GM21529 (cell line): ENCODE results near the gene ADAM12.

Experiments
- ATAC-seq: cut with Tn5 transposase; IDR thresholded peaks from one replicate; pipeline ENCODE4 v1.9.1; 2021; ENCODE audit not compliant: unreplicated experiment

The ADAM12 gene

GRCh38 chr10:126155528-126155927 lies 232.7 kb downstream of the ADAM12 start:
- ATAC-seq, result no peak

GRCh38 chr10:126153711-126154628 lies 234.3 kb downstream of the ADAM12 start:
- ATAC-seq, result no peak

GRCh38 chr10:126147866-126148587 lies 240.2 kb downstream of the ADAM12 start:
- ATAC-seq, result no peak

GRCh38 chr10:126146771-126147170 lies 241.5 kb downstream of the ADAM12 start:
- ATAC-seq, result no peak

GRCh38 chr10:126143117-126143516 lies 245.2 kb downstream of the ADAM12 start:
- ATAC-seq, result no peak

DNA sequence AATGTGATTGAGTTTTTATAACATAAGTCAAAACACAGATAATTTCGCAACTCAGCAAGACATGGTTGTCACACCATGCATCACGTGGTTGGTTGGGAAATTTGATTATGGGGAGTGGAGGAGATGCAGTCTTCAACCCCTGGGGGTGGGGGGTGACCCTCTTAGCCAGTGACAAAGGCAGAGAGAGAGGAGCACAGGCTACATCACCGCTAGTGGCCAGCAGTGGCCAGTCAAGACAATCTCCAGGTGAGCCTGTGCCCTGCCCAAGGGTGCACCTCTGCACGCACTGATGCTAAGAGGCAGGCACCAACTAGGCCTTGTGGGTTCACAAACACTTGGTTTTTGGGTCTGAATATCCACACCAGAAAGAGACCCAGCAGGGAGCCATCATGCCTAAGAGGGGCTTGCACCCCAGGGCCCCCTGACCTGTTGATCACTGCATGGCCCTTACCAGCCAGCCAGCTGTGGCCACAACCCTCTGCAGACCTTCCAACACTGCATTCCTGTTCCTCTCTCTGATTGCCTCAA lies 247.5 kb downstream of the ADAM12 start:
- no peak for ATAC-seq

DNA sequence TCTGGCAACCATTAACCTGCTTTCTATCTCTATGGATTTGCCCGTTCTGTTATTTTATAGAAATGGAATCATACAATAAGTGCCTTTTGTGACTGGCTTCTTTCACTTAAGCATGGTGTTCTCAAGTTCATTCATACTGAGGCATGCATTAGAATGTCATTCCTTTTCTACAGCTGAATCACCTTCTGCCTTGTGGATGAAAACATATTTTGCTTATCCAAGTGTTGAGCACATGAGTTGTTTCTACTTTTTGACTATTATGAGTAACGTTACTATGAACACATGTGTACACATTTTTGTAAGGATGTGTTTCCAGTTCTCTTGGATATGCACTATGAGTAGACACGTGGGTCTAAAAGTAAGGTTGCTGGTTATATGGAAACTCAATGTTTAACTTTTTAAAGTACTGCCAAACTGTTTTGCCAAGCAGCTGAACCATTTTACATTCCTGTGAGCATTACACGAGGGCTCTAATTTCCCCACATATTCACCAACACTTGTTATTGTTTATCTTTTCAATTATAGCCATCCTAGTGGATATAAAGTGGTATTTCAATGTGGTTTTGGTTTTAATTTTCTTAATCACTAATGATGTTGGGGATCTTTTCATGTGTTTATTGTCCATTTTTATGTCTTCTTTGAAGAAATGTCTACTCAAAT lies 250.6 kb downstream of the ADAM12 start:
- no peak for ATAC-seq

- ATAC-seq, result no peak
These were observed 252.2 kb downstream of the ADAM12 start for GRCh38 chr10:126135941-126136595.

DNA sequence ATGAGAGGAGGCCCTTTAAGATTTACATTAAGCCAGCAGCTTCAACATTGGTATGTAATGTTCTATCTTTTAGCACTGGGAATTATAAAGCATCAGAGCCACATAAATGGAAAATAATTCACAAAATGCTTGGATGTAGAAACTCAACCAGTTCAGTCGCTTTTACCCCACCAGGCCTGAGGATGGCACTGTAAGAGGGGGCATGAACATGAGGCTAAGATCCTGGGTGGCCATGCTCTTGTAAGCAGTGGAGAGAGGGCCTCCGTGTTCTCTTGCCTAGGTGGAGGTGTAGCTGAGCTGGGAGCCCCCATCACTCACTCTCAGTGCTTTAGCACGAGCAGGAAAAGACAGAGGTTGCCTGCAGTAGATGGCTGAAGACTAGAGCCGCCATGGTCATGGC lies 253.1 kb downstream of the ADAM12 start:
- ATAC-seq, result no peak

- no peak for ATAC-seq
These were observed 254.2 kb downstream of the ADAM12 start for GRCh38 chr10:126133906-126134656.

DNA sequence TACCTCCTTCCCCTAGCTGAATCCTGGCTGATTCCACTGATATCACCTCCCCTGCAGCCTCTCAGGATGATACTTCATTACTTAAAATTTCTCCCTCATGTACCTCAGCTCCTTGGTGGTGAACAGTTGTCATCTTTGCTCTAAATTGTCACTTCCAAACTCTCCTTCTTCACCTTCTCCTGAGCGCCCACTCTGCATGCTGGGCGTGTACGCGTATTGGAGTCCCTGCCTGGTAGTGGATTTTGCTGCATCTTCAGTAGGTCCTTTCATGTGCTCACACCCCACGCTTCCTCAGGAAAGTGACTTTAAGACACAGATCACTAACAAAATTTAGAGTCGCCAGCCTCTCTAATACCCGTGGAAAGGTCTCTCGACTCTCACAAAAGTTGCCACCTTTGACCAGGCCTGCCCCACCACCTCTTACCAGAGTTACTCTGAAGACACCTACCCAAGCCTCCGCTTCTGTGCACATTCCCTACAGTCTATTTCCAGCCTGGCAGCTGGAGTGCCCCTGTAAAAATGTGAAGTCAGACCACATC lies 255.1 kb downstream of the ADAM12 start:
- no peak for ATAC-seq

DNA sequence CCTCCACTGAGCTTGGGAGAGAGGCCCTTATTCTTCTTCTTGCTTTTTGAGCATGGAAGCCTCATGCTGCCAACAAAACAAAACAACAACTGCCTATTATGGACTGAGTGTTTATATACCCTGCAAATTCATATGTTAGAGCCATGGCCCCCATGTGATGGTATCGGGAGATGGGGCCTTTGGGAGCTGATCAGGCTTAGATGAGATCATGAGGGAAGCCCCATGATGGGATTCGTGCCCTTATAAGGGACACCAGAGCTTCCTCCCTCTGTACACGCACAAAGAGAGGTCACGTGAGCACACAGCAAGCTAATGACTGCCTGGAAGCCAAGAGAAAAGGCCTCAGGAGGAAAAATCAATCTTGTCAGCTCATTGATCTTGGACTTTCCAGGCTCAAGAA lies 256.9 kb downstream of the ADAM12 start:
- no peak for ATAC-seq

- no peak for ATAC-seq
These were observed 258.0 kb downstream of the ADAM12 start for GRCh38 chr10:126130271-126130710.

DNA sequence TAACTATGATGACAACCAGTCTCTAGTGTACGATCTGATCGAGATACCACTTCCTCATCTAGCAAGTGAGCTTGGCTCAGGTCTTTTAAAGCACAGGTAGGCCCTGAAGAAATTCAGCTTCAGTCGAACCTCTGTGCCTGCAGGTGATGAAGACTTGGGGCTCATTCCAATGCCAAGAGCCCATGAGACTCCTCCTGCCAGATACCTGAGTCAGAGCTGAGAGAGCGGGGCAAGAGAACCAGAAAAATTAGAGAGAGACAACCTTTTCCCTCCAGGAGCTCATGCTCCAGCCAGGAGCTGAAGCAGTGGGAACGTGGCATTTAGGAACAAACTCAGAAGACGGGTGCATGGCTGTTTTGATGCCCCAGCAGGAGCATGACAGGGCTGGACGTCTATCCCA lies 259.3 kb downstream of the ADAM12 start:
- ATAC-seq, result no peak

DNA sequence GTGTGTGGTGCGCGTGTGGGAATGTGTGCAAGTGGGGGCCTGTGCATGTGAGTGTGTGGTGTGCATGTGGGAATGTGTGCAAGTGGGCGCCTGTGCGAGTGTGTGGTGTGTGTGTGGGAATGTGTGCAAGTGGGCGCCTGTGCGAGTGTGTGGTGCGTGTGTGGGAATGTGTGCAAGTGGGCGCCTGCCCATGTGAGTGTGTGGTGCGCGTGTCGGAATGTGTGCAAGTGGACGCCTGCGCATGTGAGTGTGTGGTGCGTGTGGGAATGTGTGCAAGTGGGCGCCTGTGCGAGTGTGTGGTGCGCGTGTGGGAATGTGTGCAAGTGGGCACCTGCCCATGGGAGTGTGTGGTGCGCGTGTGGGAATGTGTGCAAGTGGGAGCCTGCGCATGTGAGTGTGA lies 259.7 kb downstream of the ADAM12 start:
- no peak for ATAC-seq

DNA sequence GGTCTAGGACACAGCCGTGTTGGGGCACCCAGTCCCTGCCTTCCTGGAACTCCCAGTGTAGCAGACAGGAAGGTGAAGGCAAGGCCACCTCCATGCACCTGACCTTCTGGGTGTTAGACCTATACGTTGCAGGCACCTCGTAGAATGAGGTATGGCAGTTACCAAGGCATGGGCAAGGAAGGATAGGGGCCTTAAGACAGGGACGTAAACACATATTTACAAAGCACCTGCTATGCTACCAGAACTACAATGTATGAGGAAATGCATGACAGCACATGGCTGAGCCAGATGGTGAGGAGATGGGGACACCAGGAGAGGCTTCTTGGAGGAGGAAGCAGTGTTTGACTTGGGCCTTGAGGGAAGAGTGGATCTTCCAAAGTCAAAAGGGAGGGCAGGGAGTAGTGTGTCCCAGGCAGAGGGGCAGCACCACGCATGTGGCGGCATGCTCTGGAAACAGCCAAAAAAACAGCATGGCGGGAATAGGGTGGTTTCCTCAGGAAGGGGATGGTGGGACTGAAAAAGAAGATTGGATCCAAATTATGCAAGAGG lies 260.7 kb downstream of the ADAM12 start:
- no peak for ATAC-seq

DNA sequence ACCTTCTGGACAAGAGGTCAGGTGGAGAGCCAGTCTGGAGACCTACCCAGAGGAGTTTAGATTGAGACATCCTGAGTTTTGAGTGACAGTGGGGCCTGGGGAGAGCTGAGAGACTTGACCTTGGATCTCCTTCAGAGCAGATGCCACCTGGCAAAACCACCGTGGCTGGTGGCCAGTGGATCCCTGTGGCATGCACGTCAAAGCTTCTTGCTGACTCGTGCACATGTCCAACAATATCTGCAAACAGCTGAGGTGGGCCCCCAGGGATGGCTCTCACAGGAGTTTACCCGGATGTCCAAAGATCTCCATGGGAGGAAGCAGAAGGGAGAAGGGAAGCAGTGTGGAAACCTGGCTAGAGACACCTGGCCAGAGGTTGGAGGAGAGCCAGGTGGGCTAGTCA lies 261.4 kb downstream of the ADAM12 start:
- no peak for ATAC-seq

DNA sequence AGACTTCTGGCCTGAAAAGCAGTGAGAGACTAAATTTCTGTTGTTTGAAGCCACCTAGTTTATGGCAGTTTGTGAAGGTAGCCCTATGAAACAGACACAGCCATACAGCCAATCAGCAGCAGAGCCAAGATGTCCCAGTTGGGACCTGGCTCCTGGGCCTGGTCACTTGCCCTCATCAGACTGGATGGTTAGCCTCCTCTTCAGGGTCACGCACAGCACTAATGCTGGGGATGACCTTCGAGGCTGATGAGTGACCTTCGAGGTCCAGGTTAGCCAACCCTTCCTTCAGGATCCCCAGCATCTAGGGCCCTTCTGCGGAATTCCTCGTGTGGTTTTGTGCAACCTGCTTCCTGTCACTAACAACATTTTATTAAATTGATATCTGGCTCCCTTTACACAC lies 262.3 kb downstream of the ADAM12 start:
- ATAC-seq, result no peak

DNA sequence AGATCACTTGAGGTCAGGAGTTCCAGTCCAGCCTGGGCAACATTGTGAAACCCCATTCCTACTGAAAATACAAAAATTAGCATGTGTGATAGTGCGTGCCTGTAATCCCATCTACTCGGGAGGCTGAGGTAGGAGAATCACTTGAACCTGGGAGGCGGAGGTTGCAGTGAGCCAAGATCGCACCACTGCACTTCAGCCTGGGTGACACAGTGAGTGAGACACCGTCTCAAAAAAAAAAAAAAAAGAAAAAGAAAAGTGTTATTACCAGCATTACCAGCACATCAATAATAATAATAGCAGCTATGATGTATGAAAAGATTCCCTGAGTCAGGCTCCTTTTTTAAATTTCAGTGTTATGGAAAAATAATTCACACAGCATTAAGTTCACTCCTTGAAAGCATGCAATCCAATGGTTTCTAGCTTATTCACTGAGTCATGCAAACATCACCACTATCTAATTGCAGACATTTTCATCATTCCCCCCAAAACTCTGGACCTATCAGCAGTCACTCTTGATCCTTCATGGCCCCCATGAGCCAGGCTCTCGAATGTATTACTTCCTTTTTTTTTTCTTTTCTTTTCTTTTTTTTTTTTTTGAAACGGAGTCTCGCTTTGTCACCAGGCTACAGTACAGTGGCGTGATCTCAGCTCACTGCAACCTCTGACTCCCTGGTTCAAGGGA lies 263.5 kb downstream of the ADAM12 start:
- ATAC-seq, result no peak
